H9 (cell line): Measurements from ENCODE around the gene PDE6G. TPM values are rescaled to one million over a fixed set of nuclear protein-coding genes. Genes with fewer than 3 reads are reported as not detected.

ENCODE experiments used
- DNase-seq: peaks from one replicate; pipeline ENCODE4 v3.0.0-alpha.2; 2017
- H2AFZ ChIP-seq: one replicate; pipeline ENCODE4 v1.6.1; 2013; ENCODE audit warnings: mild to moderate bottlenecking, low read length, control low read depth, moderate library complexity
- H2AK5ac ChIP-seq: 2 replicates; pipeline ENCODE4 v1.6.1; 2013; ENCODE audit warnings: low read length, control low read depth, mixed read lengths; ENCODE audit not compliant: insufficient read length
- H2BK120ac ChIP-seq: one replicate; pipeline ENCODE4 v1.6.1; 2013; ENCODE audit warnings: low read depth, mild to moderate bottlenecking, low read length, control low read depth, inconsistent platforms; ENCODE audit not compliant: poor library complexity, severe bottlenecking
- H2BK12ac ChIP-seq: 2 replicates; pipeline ENCODE4 v1.6.1; 2013; ENCODE audit warnings: low read length, control low read depth, mixed read lengths, low read depth; ENCODE audit not compliant: insufficient read length
- H2BK15ac ChIP-seq: 2 replicates; pipeline ENCODE4 v1.6.1; 2013; ENCODE audit warnings: low read depth, low read length, control low read depth
- H2BK20ac ChIP-seq: one replicate; pipeline ENCODE4 v1.6.1; 2013; ENCODE audit warnings: low read depth, mild to moderate bottlenecking, low read length, control low read depth, inconsistent platforms; ENCODE audit not compliant: poor library complexity, severe bottlenecking
- H2BK5ac ChIP-seq: 2 replicates; pipeline ENCODE4 v1.6.1; 2013; ENCODE audit warnings: low read length, control low read depth, mixed read lengths; ENCODE audit not compliant: insufficient read length
- H3K14ac ChIP-seq: 2 replicates; pipeline ENCODE4 v1.6.1; 2013; ENCODE audit warnings: low read length, control low read depth; ENCODE audit not compliant: insufficient read depth
- H3K18ac ChIP-seq: 2 replicates; pipeline ENCODE4 v1.6.1; 2013; ENCODE audit warnings: low read depth, mild to moderate bottlenecking, mixed read lengths, low read length, control low read depth; ENCODE audit not compliant: insufficient read length
- H3K23ac ChIP-seq: 2 replicates; pipeline ENCODE4 v1.6.1; 2013; ENCODE audit warnings: low read length, control low read depth, mixed read lengths, low read depth; ENCODE audit not compliant: insufficient read length
- H3K23me2 ChIP-seq: 2 replicates; pipeline ENCODE4 v1.6.1; 2013; ENCODE audit warnings: low read depth, mild to moderate bottlenecking, mixed read lengths, low read length, control low read depth; ENCODE audit not compliant: insufficient read length, poor library complexity, severe bottlenecking
- H3K27ac ChIP-seq: 2 replicates; pipeline ENCODE4 v1.5.1; 2013; ENCODE audit warnings: low read length, control low read depth, mixed read lengths, low read depth; ENCODE audit not compliant: insufficient read length
- H3K27me3 ChIP-seq: 2 replicates; pipeline ENCODE4 v1.6.1; 2013; ENCODE audit warnings: low read length, control low read depth, inconsistent platforms; ENCODE audit not compliant: insufficient read depth
- H3K4ac ChIP-seq: 2 replicates; pipeline ENCODE4 v1.6.1; 2013; ENCODE audit warnings: low read depth, mild to moderate bottlenecking, control low read depth, inconsistent platforms, low read length, moderate library complexity
- H3K4me1 ChIP-seq: 2 replicates; pipeline ENCODE4 v1.6.1; 2013; ENCODE audit warnings: low read length, control low read depth, inconsistent platforms; ENCODE audit not compliant: insufficient read depth
- H3K4me2 ChIP-seq: 2 replicates; pipeline ENCODE4 v1.6.1; 2013; ENCODE audit warnings: low read length, control low read depth, mixed read lengths; ENCODE audit not compliant: insufficient read length, insufficient read depth
- H3K56ac ChIP-seq: 2 replicates; pipeline ENCODE4 v1.6.1; 2013; ENCODE audit warnings: low read depth, mild to moderate bottlenecking, mixed read lengths, low read length, control low read depth; ENCODE audit not compliant: insufficient read length
- H3K79me1 ChIP-seq: 2 replicates; pipeline ENCODE4 v1.6.1; 2013; ENCODE audit warnings: low read depth, mild to moderate bottlenecking, moderate library complexity, low read length, control low read depth, inconsistent platforms; ENCODE audit not compliant: insufficient read depth, poor library complexity, severe bottlenecking
- H3K79me2 ChIP-seq: 2 replicates; pipeline ENCODE4 v1.6.1; 2013; ENCODE audit warnings: low read length, control low read depth, inconsistent platforms; ENCODE audit not compliant: insufficient read depth
- H3K9ac ChIP-seq: 2 replicates; pipeline ENCODE4 v1.6.1; 2013; ENCODE audit warnings: low read length, control low read depth, mixed read lengths; ENCODE audit not compliant: insufficient read length; ENCODE audit errors: extremely low read depth
- H3K9me3 ChIP-seq: one replicate; pipeline ENCODE4 v1.6.1; 2013; ENCODE audit warnings: low read depth, low read length, inconsistent platforms; ENCODE audit not compliant: control insufficient read depth
- H3T11ph ChIP-seq: one replicate; pipeline ENCODE4 v1.6.1; 2013; ENCODE audit warnings: mild to moderate bottlenecking, low read length, control low read depth, inconsistent platforms
- H4K20me1 ChIP-seq: one replicate; pipeline ENCODE4 v1.6.1; 2013; ENCODE audit not compliant: control insufficient read depth, insufficient read length, insufficient read depth
- H4K5ac ChIP-seq: 2 replicates; pipeline ENCODE4 v1.6.1; 2013; ENCODE audit warnings: low read depth, mild to moderate bottlenecking, mixed read lengths, low read length, control low read depth; ENCODE audit not compliant: insufficient read length
- H4K8ac ChIP-seq: replicated peaks from 2 replicates; pipeline ENCODE4 v1.6.1; 2013; ENCODE audit warnings: low read length, control low read depth, mixed read lengths, low read depth; ENCODE audit not compliant: insufficient read length
- H4K91ac ChIP-seq: 2 replicates; pipeline ENCODE4 v1.6.1; 2013; ENCODE audit warnings: low read depth, mild to moderate bottlenecking, moderate library complexity, mixed read lengths, low read length, control low read depth; ENCODE audit not compliant: insufficient read length
- H3K27ac Mint-ChIP-seq, 3 experiments: 2 replicates in 2 of 3; 3 replicates in 1 of 3; pipeline ENCODE4 v1.8.0; 2020 to 2021; ENCODE audit warnings: mixed read lengths in 3 of 3, mild to moderate bottlenecking in 1 of 3, moderate library complexity in 1 of 3
- H3K27me3 Mint-ChIP-seq: 2 replicates; pipeline ENCODE4 v1.8.0; 2021; ENCODE audit warnings: low read depth, mild to moderate bottlenecking, moderate library complexity, mixed read lengths
- H3K36me3 Mint-ChIP-seq, 3 experiments: 2 replicates in 2 of 3; 3 replicates in 1 of 3; pipeline ENCODE4 v1.8.0; 2020 to 2021; ENCODE audit warnings: low read depth in 3 of 3, mixed read lengths in 3 of 3; ENCODE audit not compliant: insufficient read depth in 1 of 3
- H3K4me1 Mint-ChIP-seq, 2 experiments: 2 replicates each; pipeline ENCODE4 v1.8.0; 2020; ENCODE audit warnings: mixed read lengths in 2 of 2
- H3K4me3 Mint-ChIP-seq, 2 experiments: 2 replicates in 1 of 2; 3 replicates in 1 of 2; pipeline ENCODE4 v1.8.0; 2020 to 2021; ENCODE audit warnings: mild to moderate bottlenecking in 2 of 2, mixed read lengths in 2 of 2, moderate library complexity in 1 of 2
- H3K9me3 Mint-ChIP-seq, 2 experiments: 2 replicates in 1 of 2; 3 replicates in 1 of 2; pipeline ENCODE4 v1.8.0; 2020; ENCODE audit warnings: mild to moderate bottlenecking in 2 of 2, mixed read lengths in 2 of 2, moderate library complexity in 1 of 2
- CTCF ChIP-seq: fragments of 200-600 bp; sonication (generic); conservative IDR thresholded peaks from 3 replicates; pipeline ENCODE4 v1.8.0; 2021; ENCODE audit warnings: antibody characterized with exemption, mild to moderate bottlenecking
- WGBS: extraction: QIAGEN DNeasy Blood & Tissue Kit; methylation state at CpG from one replicate; pipeline ENCODE4 v1.1.7; 2013; ENCODE audit warnings: missing lambda C conversion rate, low lambda C conversion rate, mixed read lengths; ENCODE audit not compliant: insufficient read length; ENCODE audit errors: extremely low coverage; 5-methylcytosine and 5-hydroxymethylcytosine counted together
- total RNA-seq: library from RNA; stranded (reverse); gene quantifications from 2 replicates; pipeline ENCODE4 v1.2.1, GENCODE V29; 2021

The PDE6G gene
- total RNA-seq, 1 experiment from 2014 or later, result 5.7 TPM

GRCh38 chr17:81660441-81660840, 4.1 kb upstream of the PDE6G start:
- no peak overlapping the region for H4K5ac ChIP-seq
- H3K56ac ChIP-seq, result no peak overlapping the region
- no peak overlapping the region for H2AFZ ChIP-seq
- no peaks in the 10 kb centered on the region for H3K79me2 ChIP-seq
- WGBS, result no CpG with 5 or more reads among the region's 9 CpGs
- no peak overlapping the region for H3K27ac Mint-ChIP-seq
- H3K4me1 ChIP-seq, result peaks cover under 1% of the 10 kb centered on the region; the same call in 1 of the 2 replicates
- H3K23me2 ChIP-seq, result peaks cover 4% of the 10 kb centered on the region
- no peak for DNase-seq
- H4K8ac ChIP-seq, result no peak overlapping the region
- no peak overlapping the region for H3K23ac ChIP-seq
- no peaks in the 10 kb centered on the region for H3K9me3 Mint-ChIP-seq
- peaks cover under 1% of the 10 kb centered on the region in 2 experiments for H3K4me1 Mint-ChIP-seq
- H3T11ph ChIP-seq, result no peak overlapping the region
- no peak overlapping the region for H3K4me3 Mint-ChIP-seq
- no peak overlapping the region for H2BK12ac ChIP-seq
- no peak overlapping the region for H2BK20ac ChIP-seq
- no peak overlapping the region for H2AK5ac ChIP-seq
- H2BK5ac ChIP-seq, result no peak overlapping the region
- H3K4ac ChIP-seq, result no peak overlapping the region
- no peak overlapping the region for H2BK15ac ChIP-seq
- H3K79me1 ChIP-seq, result no peaks in the 10 kb centered on the region
- no peaks in the 10 kb centered on the region for H3K27me3 Mint-ChIP-seq
- H2BK120ac ChIP-seq, result no peak overlapping the region
- no peak for TF ChIP-seq CTCF
- no peak overlapping the region for H3K4me2 ChIP-seq
- H3K9me3 ChIP-seq, result no peaks in the 10 kb centered on the region
- no peaks in the 10 kb centered on the region for H3K27me3 ChIP-seq
- no peak overlapping the region for H3K9ac ChIP-seq
- no peak overlapping the region for H3K14ac ChIP-seq
- no peaks in the 10 kb centered on the region for H4K20me1 ChIP-seq
- no peak overlapping the region for H4K91ac ChIP-seq
- no peak overlapping the region for H3K18ac ChIP-seq
- H3K36me3 Mint-ChIP-seq, result peaks cover 5 to 13% (median 12%) of the 10 kb centered on the region in 3 experiments; a peak in 5 of 7 replicates
- no peak overlapping the region for H3K27ac ChIP-seq
